ENCODE measurements around the gene MC1R. TPM values are rescaled to one million over a fixed set of nuclear protein-coding genes. Genes with fewer than 3 reads are reported as not detected.

The MC1R gene
- total RNA-seq, 1 donor from 2014 or later, result 1.2 TPM

DNA sequence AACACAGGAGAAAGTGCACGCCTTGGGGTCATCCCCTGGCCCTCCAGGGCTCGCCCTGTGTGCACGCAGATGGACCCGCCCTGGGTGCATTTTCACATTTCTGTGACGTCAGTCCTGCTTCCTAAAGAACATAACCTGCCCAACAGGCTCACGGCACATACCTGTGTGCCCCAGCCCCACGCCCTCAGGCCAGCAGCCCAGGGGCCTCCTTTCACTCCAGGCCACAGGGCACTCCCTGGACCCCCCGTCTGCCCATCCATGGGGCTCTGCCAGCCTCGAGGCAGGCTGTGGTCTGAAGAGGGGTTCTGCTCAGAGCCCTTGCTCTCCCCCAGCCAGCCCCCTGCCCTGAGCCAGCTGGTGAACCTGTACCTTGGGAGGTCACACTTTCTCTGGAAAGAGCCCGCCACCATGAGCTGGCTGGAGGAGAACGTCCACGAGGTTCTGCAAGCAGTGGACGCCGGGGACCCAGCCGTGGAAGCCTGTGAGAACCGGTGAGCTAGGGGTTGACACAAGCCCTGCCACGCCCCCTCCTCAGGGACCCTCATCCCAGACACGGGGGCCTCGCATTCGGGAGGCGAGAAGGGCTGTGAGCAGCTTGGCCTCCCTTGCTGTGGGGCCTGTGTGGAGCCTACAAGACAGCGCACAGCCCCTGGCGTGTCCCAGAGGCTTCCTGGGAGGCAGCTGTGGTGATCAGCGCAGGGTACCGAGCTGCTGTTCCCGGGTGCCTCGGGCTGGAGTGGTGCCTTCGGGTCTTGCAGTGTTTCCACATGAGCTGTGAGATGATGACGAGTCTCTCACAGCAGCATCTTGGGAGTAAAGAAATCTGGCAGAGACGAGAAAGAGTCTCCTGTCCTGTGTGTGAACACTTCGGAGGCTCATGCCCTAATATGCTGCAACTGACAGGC lies 13.8 kb upstream of the MC1R start:
- Histone ChIP-seq H3K4me1 (peaks cover 5% of the 10 kb centered on the region), H3K9me3 (replicated peaks) (no peaks in the 10 kb centered on the region), H3K27ac (replicated peaks) (no peak overlapping the region), H3K27me3 (ENCODE audit: low read depth) (no peaks in the 10 kb centered on the region), H3K4me3 (no peak overlapping the region), H3K36me3 (peaks cover 67% of the 10 kb centered on the region)
- intact Hi-C loops (cut with micrococcal nuclease), result no loop called here
- TF ChIP-seq, protein P1, sequence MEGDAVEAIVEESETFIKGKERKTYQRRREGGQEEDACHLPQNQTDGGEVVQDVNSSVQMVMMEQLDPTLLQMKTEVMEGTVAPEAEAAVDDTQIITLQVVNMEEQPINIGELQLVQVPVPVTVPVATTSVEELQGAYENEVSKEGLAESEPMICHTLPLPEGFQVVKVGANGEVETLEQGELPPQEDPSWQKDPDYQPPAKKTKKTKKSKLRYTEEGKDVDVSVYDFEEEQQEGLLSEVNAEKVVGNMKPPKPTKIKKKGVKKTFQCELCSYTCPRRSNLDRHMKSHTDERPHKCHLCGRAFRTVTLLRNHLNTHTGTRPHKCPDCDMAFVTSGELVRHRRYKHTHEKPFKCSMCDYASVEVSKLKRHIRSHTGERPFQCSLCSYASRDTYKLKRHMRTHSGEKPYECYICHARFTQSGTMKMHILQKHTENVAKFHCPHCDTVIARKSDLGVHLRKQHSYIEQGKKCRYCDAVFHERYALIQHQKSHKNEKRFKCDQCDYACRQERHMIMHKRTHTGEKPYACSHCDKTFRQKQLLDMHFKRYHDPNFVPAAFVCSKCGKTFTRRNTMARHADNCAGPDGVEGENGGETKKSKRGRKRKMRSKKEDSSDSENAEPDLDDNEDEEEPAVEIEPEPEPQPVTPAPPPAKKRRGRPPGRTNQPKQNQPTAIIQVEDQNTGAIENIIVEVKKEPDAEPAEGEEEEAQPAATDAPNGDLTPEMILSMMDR (IDR thresholded peaks at IDR 0.05; ENCODE audit: borderline replicate concordance), result no peak
- no peak for DNase-seq

DNA sequence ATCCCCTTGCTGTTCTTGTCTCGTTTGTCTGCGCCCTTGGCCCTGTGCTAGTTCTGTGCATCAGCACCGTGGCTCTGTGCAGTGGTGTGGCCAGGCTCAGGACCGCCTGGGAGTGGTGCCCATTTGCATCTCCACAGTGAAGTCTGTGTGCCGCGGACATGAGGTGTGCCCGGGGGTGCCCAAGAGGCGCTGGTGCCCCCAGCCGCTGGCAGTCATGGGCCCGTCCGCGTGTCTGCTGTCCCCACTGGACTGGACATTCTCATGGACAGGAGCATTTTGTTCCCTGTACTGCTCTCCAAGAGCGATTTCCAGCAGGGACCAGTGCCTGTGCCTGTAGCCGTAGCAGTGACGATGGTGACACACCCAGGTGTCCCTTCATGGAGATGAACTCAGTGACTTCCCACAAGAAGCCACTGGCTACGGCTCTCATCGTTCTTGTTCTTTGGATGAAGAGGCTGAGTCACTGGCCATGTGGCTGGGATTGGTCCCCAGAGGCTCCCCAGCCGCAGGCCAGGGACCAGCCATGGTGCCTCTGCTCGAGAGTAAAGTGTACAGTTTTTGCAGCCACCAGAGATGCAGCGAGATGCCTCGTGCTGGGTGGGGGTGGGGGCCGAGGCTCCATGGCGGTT lies 13.0 kb upstream of the MC1R start:
- H3K27me3 ChIP-seq (ENCODE audit: low read depth), result no peaks in the 10 kb centered on the region
- H3K4me3 ChIP-seq, result no peak overlapping the region
- TF ChIP-seq, protein P1 (IDR thresholded peaks at IDR 0.05; ENCODE audit: borderline replicate concordance), result no peak
- H3K36me3 ChIP-seq, result peaks cover 62% of the 10 kb centered on the region
- intact Hi-C loops (cut with micrococcal nuclease), result no loop called here
- no peaks in the 10 kb centered on the region for H3K9me3 ChIP-seq (replicated peaks)
- no peak overlapping the region for H3K27ac ChIP-seq (replicated peaks)
- peaks cover 12% of the 10 kb centered on the region for H3K4me1 ChIP-seq
- no peak for DNase-seq

DNA sequence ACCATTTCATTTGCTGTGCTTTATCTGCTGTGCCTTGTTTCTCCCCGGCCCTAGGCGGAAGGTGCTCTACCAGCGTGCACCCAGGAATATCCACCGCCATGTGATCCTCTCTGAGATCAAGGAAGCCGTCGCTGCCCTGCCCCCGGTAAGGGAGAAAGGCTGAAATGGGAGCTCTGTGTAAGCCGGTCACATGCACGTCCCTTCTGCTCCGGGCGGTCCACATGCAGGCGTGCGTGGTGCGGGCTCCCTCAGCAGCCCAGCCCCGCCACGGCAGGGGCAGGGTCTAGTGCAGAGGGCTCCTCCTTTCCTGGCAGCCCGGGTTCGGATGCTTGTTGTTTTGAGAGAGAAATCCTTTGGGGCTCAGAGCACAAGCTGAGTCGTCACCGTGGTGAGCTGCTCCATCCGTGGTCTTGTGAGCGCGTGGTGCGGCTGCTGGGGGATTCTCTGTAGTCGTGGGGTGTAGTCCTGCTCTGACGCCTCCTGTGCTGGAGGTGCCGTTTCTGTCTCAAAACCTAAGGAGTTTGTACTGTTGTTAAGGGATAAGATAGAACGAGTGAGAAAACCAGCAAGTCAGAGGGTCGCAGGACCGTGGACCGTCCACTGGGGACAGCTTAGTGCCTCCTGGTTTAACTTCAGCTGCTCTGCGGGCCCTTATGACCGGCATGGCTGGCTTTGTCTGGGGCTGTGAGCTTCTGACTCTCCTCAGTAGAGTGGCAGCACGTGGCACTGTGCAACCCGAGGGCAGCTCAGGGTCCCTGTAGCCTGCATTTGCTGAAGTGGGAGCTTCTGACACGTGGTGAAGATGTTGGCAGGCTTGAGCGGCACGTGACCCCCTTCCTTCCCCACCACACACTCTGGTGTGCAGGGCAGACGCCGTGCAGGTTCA lies 12.3 kb upstream of the MC1R start:
- Histone ChIP-seq H3K36me3 (peaks cover 63% of the 10 kb centered on the region), H3K27me3 (ENCODE audit: low read depth) (no peaks in the 10 kb centered on the region), H3K4me1 (peaks cover 15% of the 10 kb centered on the region), H3K27ac (replicated peaks) (no peak overlapping the region), H3K9me3 (replicated peaks) (no peaks in the 10 kb centered on the region), H3K4me3 (no peak overlapping the region)
- TF ChIP-seq, protein P1 (IDR thresholded peaks at IDR 0.05; ENCODE audit: borderline replicate concordance), result no peak
- no peak for DNase-seq
- intact Hi-C loops (cut with micrococcal nuclease), result no loop called here

DNA sequence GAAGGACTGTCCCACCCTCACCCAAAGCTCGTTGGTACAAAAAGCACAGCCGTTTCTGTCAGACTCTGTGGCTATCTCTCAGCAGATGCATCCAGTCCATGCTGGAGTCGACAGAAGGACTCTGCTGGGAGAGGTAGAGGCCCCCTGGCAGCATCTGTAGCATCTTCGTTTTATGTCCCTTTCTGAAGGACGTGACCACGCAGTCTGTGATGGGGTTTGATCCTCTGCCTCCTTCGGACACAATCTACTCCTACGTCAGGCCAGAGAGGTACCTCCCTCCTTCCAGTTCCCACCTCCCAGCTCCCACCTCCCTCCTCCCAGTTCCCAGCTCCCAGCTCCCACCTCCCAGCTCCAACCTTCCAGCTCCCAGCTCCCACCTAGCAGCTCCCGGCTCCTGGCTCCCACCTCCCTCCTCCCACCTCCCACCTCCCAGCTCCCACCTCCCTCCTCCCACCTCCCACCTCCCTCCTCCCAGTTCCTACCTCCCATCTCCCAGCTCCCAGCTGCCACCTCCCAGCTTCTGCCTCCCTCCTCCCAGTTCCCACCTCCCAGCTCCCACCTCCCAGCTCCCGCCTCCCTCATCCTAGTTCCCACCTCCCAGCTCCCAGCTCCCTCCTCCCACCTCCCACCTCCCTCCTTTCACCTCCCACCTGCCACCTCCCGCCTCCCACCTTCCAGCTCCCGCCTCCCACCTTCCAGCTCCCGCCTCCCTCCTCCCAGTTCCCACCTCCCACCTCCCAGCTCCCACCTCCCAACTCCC lies 11.4 kb upstream of the MC1R start:
- Histone ChIP-seq H3K27me3 (ENCODE audit: low read depth) (no peaks in the 10 kb centered on the region), H3K9me3 (replicated peaks) (no peaks in the 10 kb centered on the region), H3K4me3 (no peak overlapping the region), H3K27ac (replicated peaks) (no peak overlapping the region), H3K4me1 (peaks cover 15% of the 10 kb centered on the region), H3K36me3 (peaks cover 70% of the 10 kb centered on the region)
- DNase-seq, result no peak
- intact Hi-C loops (cut with micrococcal nuclease), result no loop called here
- TF ChIP-seq, protein P1 (IDR thresholded peaks at IDR 0.05; ENCODE audit: borderline replicate concordance), result no peak

DNA sequence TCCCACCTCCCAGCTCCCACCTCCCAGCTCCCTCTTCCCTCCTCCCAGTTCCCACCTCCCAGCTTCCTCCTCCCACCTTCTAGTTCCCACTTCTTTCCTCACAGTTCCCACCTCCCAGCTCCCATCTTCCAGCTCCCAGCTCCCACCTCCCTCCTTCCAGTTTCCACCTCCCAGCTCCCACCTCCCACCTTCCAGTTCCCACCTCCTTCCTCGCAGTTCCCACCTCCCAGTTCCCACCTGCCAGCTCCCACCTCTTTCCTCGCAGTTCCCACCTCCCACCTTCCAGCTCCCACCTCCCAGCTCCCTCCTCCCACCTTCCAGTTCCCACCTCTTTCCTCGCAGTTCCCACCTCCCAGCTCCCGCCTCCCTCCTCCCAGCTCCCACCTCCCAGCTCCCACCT lies 10.4 kb upstream of the MC1R start:
- Histone ChIP-seq H3K4me3 (no peak overlapping the region), H3K27ac (replicated peaks) (no peak overlapping the region), H3K36me3 (peaks cover 71% of the 10 kb centered on the region), H3K27me3 (ENCODE audit: low read depth) (no peaks in the 10 kb centered on the region), H3K4me1 (peaks cover 15% of the 10 kb centered on the region), H3K9me3 (replicated peaks) (no peaks in the 10 kb centered on the region)
- TF ChIP-seq, protein P1 (IDR thresholded peaks at IDR 0.05; ENCODE audit: borderline replicate concordance), result no peak
- intact Hi-C loops (cut with micrococcal nuclease), result no loop called here
- no peak for DNase-seq
